Measurements from ENCODE around the gene RDX. TPM values are rescaled to one million over a fixed set of nuclear protein-coding genes. Genes with fewer than 3 reads are reported as not detected.

Gene RDX
- total and polyA plus RNA-seq, 2 experiments from 2014 or later: 45.2 to 226 TPM

DNA sequence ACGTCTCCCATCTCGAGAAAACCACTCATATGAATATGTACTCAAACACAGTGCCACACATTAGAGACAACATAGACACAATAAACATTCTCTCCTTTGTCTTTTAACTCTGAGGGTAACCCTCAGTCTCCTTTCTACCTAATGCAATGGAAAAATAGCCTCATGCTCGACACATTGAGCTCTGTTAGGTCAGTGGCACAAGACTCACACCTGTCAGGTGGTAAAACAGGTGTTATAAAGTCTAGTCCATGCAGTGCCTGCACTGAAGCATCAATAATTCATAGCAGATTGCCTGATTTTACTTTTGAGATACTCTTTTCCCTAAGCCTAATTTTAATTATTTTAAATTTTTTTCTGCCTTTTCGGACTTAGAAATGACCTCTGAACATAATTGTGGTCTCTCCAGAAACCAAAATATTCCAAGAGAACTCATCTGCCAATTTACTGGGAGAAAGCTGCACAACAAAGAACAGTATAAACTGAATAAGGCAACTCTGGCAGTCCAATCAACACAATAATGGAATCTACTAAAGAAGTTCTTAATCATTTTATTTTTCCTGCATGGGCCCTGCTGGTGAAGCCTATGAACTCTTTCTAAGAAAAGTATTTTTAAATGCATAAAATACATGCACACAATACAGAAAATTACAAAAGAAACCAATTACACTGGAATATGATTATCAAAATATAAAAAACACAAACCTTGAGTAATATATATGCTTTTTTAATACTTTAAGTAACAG, 9.9 kb downstream of the RDX start:
- DNase-seq (ENCODE audit: low spot score) (no peak), ATAC-seq (no peak)
- Histone ChIP-seq H3K4me2 (no peak overlapping the region), H4K20me1 (replicated peaks; ENCODE audit: insufficient read depth) (peaks cover 23% of the 10 kb centered on the region), H3K4me3 (no peak overlapping the region), H2AFZ (no peak overlapping the region), H3K79me2 (replicated peaks; ENCODE audit: insufficient read depth) (peaks cover 100% of the 10 kb centered on the region), H3K27ac (ENCODE audit: low read depth) (no peak overlapping the region), H3F3A (replicated peaks; ENCODE audit: low read depth) (no peaks in the 10 kb centered on the region), H3K9me2 (ENCODE audit: insufficient read depth) (no peaks in the 10 kb centered on the region), H3K4me1 (ENCODE audit: insufficient read depth) (peaks cover 14% of the 10 kb centered on the region), H3K36me3 (ENCODE audit: insufficient read depth) (no peaks in the 10 kb centered on the region), H3K27me3 (ENCODE audit: insufficient read depth) (no peaks in the 10 kb centered on the region)
- H3K36me3 Mint-ChIP-seq (ENCODE audit: low read depth): peaks cover 5% of the 10 kb centered on the region; the same call in 2 of the 3 replicates
- H3K27ac Mint-ChIP-seq: no peak overlapping the region; the same call in 1 of the 2 replicates
- H3K9me3 Mint-ChIP-seq: no peaks in the 10 kb centered on the region; the same call in 2 of the 3 replicates
- TF ChIP-seq, protein P1, sequence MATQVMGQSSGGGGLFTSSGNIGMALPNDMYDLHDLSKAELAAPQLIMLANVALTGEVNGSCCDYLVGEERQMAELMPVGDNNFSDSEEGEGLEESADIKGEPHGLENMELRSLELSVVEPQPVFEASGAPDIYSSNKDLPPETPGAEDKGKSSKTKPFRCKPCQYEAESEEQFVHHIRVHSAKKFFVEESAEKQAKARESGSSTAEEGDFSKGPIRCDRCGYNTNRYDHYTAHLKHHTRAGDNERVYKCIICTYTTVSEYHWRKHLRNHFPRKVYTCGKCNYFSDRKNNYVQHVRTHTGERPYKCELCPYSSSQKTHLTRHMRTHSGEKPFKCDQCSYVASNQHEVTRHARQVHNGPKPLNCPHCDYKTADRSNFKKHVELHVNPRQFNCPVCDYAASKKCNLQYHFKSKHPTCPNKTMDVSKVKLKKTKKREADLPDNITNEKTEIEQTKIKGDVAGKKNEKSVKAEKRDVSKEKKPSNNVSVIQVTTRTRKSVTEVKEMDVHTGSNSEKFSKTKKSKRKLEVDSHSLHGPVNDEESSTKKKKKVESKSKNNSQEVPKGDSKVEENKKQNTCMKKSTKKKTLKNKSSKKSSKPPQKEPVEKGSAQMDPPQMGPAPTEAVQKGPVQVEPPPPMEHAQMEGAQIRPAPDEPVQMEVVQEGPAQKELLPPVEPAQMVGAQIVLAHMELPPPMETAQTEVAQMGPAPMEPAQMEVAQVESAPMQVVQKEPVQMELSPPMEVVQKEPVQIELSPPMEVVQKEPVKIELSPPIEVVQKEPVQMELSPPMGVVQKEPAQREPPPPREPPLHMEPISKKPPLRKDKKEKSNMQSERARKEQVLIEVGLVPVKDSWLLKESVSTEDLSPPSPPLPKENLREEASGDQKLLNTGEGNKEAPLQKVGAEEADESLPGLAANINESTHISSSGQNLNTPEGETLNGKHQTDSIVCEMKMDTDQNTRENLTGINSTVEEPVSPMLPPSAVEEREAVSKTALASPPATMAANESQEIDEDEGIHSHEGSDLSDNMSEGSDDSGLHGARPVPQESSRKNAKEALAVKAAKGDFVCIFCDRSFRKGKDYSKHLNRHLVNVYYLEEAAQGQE (IDR thresholded peaks at IDR 0.05; ENCODE audit: unreplicated experiment): no peak
- TF ChIP-seq, protein P2, sequence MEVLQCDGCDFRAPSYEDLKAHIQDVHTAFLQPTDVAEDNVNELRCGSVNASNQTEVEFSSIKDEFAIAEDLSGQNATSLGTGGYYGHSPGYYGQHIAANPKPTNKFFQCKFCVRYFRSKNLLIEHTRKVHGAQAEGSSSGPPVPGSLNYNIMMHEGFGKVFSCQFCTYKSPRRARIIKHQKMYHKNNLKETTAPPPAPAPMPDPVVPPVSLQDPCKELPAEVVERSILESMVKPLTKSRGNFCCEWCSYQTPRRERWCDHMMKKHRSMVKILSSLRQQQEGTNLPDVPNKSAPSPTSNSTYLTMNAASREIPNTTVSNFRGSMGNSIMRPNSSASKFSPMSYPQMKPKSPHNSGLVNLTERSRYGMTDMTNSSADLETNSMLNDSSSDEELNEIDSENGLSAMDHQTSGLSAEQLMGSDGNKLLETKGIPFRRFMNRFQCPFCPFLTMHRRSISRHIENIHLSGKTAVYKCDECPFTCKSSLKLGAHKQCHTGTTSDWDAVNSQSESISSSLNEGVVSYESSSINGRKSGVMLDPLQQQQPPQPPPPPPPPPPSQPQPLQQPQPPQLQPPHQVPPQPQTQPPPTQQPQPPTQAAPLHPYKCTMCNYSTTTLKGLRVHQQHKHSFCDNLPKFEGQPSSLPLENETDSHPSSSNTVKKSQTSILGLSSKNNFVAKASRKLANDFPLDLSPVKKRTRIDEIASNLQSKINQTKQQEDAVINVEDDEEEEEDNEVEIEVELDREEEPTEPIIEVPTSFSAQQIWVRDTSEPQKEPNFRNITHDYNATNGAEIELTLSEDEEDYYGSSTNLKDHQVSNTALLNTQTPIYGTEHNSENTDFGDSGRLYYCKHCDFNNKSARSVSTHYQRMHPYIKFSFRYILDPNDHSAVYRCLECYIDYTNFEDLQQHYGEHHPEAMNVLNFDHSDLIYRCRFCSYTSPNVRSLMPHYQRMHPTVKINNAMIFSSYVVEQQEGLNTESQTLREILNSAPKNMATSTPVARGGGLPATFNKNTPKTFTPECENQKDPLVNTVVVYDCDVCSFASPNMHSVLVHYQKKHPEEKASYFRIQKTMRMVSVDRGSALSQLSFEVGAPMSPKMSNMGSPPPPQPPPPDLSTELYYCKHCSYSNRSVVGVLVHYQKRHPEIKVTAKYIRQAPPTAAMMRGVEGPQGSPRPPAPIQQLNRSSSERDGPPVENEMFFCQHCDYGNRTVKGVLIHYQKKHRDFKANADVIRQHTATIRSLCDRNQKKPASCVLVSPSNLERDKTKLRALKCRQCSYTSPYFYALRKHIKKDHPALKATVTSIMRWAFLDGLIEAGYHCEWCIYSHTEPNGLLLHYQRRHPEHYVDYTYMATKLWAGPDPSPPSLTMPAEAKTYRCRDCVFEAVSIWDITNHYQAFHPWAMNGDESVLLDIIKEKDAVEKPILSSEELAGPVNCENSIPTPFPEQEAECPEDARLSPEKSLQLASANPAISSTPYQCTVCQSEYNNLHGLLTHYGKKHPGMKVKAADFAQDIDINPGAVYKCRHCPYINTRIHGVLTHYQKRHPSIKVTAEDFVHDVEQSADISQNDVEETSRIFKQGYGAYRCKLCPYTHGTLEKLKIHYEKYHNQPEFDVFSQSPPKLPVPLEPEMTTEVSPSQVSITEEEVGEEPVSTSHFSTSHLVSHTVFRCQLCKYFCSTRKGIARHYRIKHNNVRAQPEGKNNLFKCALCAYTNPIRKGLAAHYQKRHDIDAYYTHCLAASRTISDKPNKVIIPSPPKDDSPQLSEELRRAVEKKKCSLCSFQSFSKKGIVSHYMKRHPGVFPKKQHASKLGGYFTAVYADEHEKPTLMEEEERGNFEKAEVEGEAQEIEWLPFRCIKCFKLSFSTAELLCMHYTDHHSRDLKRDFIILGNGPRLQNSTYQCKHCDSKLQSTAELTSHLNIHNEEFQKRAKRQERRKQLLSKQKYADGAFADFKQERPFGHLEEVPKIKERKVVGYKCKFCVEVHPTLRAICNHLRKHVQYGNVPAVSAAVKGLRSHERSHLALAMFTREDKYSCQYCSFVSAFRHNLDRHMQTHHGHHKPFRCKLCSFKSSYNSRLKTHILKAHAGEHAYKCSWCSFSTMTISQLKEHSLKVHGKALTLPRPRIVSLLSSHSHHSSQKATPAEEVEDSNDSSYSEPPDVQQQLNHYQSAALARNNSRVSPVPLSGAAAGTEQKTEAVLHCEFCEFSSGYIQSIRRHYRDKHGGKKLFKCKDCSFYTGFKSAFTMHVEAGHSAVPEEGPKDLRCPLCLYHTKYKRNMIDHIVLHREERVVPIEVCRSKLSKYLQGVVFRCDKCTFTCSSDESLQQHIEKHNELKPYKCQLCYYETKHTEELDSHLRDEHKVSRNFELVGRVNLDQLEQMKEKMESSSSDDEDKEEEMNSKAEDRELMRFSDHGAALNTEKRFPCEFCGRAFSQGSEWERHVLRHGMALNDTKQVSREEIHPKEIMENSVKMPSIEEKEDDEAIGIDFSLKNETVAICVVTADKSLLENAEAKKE (CRISPR knock-in tag; IDR thresholded peaks at IDR 0.05): no peak
- TF ChIP-seq CREB1 (CRISPR knock-in tag; IDR thresholded peaks at IDR 0.05; ENCODE audit: low read depth) (no peak), NANOG (IDR thresholded peaks at IDR 0.05; ENCODE audit: borderline replicate concordance) (no peak), ZNF114 (CRISPR knock-in tag; IDR thresholded peaks at IDR 0.05) (no peak), EZH2 (IDR thresholded peaks at IDR 0.05; ENCODE audit: low read depth, unreplicated experiment) (no peak), STAT1 (IDR thresholded peaks at IDR 0.05; ENCODE audit: unreplicated experiment) (no peak)
- H3K4me1 Mint-ChIP-seq: peaks cover 14% of the 10 kb centered on the region
- peaks cover 7% of the 10 kb centered on the region for H3K27me3 Mint-ChIP-seq (ENCODE audit: insufficient read depth, low read depth, poor library complexity)
- no peak overlapping the region for H3K4me3 Mint-ChIP-seq

Data from GM23338 (cell line).